K562 (cell line): ENCODE measurements around the gene GFAP.

ENCODE experiments used
- CTCF ChIP-seq, 3 experiments: IDR thresholded peaks in 2 of 3; conservative IDR thresholded peaks in 1 of 3; 2 replicates each; pipeline ENCODE4 v1.5.1; 2011 to 2012; ENCODE audit warnings: low read length in 3 of 3, mild to moderate bottlenecking in 3 of 3, control low read depth in 2 of 3, improper control_type of control experiment in 1 of 3, inconsistent platforms in 1 of 3, low read depth in 1 of 3, mixed read lengths in 1 of 3, moderate library complexity in 1 of 3; ENCODE audit not compliant: insufficient read depth in 2 of 3
- MNT ChIP-seq, 2 experiments: fragments of 450-650 bp; conservative IDR thresholded peaks; 2 replicates each; pipeline ENCODE4 v1.6.1; 2017; ENCODE audit warnings: mild to moderate bottlenecking in 2 of 2, moderate library complexity in 2 of 2
- TF ChIP-seq, protein P1 (sequence below), 2 experiments: fragments of 450-650 bp in 1 of 2; IDR thresholded peaks; 2 replicates each; pipeline ENCODE4 v1.6.1; 2011 to 2017; ENCODE audit warnings: low read depth in 2 of 2, antibody characterized with exemption in 1 of 2, borderline replicate concordance in 1 of 2, low read length in 1 of 2, mild to moderate bottlenecking in 1 of 2, mixed read lengths in 1 of 2; ENCODE audit not compliant: control insufficient read depth in 1 of 2
- TF ChIP-seq, protein P2 (sequence below): fragments of 450-650 bp; IDR thresholded peaks from 2 replicates; pipeline ENCODE4 v1.6.1; 2018; ENCODE audit warnings: mild to moderate bottlenecking, low read depth; ENCODE audit not compliant: partially characterized antibody

- TF ChIP-seq CTCF (IDR thresholded peaks at IDR 0.05 in 2 of 3, conservative IDR thresholded peaks at IDR 0.05 in 1 of 3; ENCODE audit: insufficient read depth in 2 of 3, low read depth in 1 of 3, low read length in 3 of 3) (no peak), MNT (conservative IDR thresholded peaks at IDR 0.05) (no peak)
- TF ChIP-seq, protein P1, sequence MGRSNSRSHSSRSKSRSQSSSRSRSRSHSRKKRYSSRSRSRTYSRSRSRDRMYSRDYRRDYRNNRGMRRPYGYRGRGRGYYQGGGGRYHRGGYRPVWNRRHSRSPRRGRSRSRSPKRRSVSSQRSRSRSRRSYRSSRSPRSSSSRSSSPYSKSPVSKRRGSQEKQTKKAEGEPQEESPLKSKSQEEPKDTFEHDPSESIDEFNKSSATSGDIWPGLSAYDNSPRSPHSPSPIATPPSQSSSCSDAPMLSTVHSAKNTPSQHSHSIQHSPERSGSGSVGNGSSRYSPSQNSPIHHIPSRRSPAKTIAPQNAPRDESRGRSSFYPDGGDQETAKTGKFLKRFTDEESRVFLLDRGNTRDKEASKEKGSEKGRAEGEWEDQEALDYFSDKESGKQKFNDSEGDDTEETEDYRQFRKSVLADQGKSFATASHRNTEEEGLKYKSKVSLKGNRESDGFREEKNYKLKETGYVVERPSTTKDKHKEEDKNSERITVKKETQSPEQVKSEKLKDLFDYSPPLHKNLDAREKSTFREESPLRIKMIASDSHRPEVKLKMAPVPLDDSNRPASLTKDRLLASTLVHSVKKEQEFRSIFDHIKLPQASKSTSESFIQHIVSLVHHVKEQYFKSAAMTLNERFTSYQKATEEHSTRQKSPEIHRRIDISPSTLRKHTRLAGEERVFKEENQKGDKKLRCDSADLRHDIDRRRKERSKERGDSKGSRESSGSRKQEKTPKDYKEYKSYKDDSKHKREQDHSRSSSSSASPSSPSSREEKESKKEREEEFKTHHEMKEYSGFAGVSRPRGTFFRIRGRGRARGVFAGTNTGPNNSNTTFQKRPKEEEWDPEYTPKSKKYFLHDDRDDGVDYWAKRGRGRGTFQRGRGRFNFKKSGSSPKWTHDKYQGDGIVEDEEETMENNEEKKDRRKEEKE (IDR thresholded peaks at IDR 0.05; ENCODE audit: borderline replicate concordance in 1 of 2, control insufficient read depth in 1 of 2, low read depth in 2 of 2, low read length in 1 of 2) = no peak
- TF ChIP-seq, protein P2, sequence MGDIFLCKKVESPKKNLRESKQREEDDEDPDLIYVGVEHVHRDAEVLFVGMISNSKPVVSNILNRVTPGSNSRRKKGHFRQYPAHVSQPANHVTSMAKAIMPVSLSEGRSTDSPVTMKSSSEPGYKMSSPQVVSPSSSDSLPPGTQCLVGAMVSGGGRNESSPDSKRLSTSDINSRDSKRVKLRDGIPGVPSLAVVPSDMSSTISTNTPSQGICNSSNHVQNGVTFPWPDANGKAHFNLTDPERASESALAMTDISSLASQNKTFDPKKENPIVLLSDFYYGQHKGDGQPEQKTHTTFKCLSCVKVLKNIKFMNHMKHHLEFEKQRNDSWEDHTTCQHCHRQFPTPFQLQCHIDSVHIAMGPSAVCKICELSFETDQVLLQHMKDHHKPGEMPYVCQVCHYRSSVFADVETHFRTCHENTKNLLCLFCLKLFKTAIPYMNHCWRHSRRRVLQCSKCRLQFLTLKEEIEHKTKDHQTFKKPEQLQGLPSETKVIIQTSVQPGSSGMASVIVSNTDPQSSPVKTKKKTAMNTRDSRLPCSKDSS = no peak
Observed at GRCh38 chr17:44955674-44956425, 40.5 kb upstream of the GFAP start.
